Mesenchymal stem cell (in vitro differentiated cells and primary cell): ENCODE results near the gene ACSM2A.
"Not testable (repeated sequence)": the region's sequence is repeated elsewhere in the genome, so short reads cannot be mapped to it uniquely, and the experiment has no call there.

Experiments
- DNase-seq: peaks from one replicate; pipeline ENCODE4 v3.0.0-alpha.2; 2013
- H2AFZ ChIP-seq: one replicate; pipeline ENCODE4 v1.6.1; 2013; ENCODE audit warnings: low read depth, mild to moderate bottlenecking, control low read depth, inconsistent platforms, low read length, moderate library complexity
- H2AK5ac ChIP-seq: 2 replicates; pipeline ENCODE4 v1.6.1; 2013; ENCODE audit warnings: low read length, moderate library complexity, mild to moderate bottlenecking, inconsistent platforms; ENCODE audit not compliant: severe bottlenecking
- H2BK120ac ChIP-seq: one replicate; pipeline ENCODE4 v1.6.1; 2013; ENCODE audit warnings: low read depth, mild to moderate bottlenecking, inconsistent platforms, low read length, moderate library complexity
- H2BK12ac ChIP-seq, 2 experiments: one replicate each; pipeline ENCODE4 v1.6.1; 2013; ENCODE audit warnings: inconsistent platforms in 2 of 2, low read length in 2 of 2, mild to moderate bottlenecking in 2 of 2, moderate library complexity in 2 of 2, control low read depth in 1 of 2
- H2BK15ac ChIP-seq: one replicate; pipeline ENCODE4 v1.6.1; 2013; ENCODE audit warnings: mild to moderate bottlenecking, low read depth, inconsistent platforms; ENCODE audit not compliant: poor library complexity, severe bottlenecking
- H2BK5ac ChIP-seq: 2 replicates; pipeline ENCODE4 v1.6.1; 2013; ENCODE audit warnings: low read depth, mild to moderate bottlenecking, low read length, control low read depth, inconsistent platforms; ENCODE audit not compliant: poor library complexity, severe bottlenecking
- H3K14ac ChIP-seq, 2 experiments: one replicate each; pipeline ENCODE4 v1.6.1; 2013; ENCODE audit warnings: inconsistent platforms in 2 of 2, low read length in 2 of 2, control low read depth in 1 of 2, mild to moderate bottlenecking in 1 of 2, moderate library complexity in 1 of 2
- H3K18ac ChIP-seq, 2 experiments: one replicate each; pipeline ENCODE4 v1.6.1; 2013; ENCODE audit warnings: inconsistent platforms in 2 of 2, low read length in 2 of 2, control low read depth in 1 of 2, low read depth in 1 of 2, mild to moderate bottlenecking in 1 of 2
- H3K23ac ChIP-seq, 2 experiments: one replicate each; pipeline ENCODE4 v1.6.1; 2013; ENCODE audit warnings: inconsistent platforms in 2 of 2, low read length in 2 of 2, mild to moderate bottlenecking in 2 of 2, moderate library complexity in 2 of 2, control low read depth in 1 of 2
- H3K27ac ChIP-seq: 2 replicates; pipeline ENCODE4 v1.5.1; 2013; ENCODE audit warnings: mild to moderate bottlenecking, moderate library complexity, low read length, control low read depth, inconsistent platforms; ENCODE audit not compliant: poor library complexity, severe bottlenecking
- H3K27me3 ChIP-seq, 2 experiments: 2 replicates each; pipeline versions ENCODE4 v1.6.1 to v1.7.0; 2013; ENCODE audit warnings: low read length in 2 of 2, mild to moderate bottlenecking in 2 of 2, moderate library complexity in 2 of 2, control low read depth in 1 of 2, inconsistent platforms in 1 of 2; ENCODE audit not compliant: control insufficient read depth in 1 of 2, insufficient read depth in 1 of 2
- H3K36me3 ChIP-seq, 2 experiments: 2 replicates each; pipeline versions ENCODE4 v1.6.1 to v1.7.0; 2013; ENCODE audit warnings: low read length in 2 of 2, control low read depth in 1 of 2, inconsistent platforms in 1 of 2, low read depth in 1 of 2, mild to moderate bottlenecking in 1 of 2; ENCODE audit not compliant: insufficient read depth in 2 of 2, control insufficient read depth in 1 of 2
- H3K4ac ChIP-seq, 2 experiments: one replicate each; pipeline ENCODE4 v1.6.1; 2013; ENCODE audit warnings: inconsistent platforms in 2 of 2, low read length in 2 of 2, mild to moderate bottlenecking in 2 of 2, moderate library complexity in 2 of 2, control low read depth in 1 of 2, low read depth in 1 of 2
- H3K4me1 ChIP-seq: 2 replicates; pipeline ENCODE4 v1.6.1; 2013; ENCODE audit warnings: low read depth, low read length, control low read depth; ENCODE audit not compliant: control insufficient read depth, insufficient read depth
- H3K4me2 ChIP-seq: 2 replicates; pipeline ENCODE4 v1.6.1; 2013; ENCODE audit warnings: low read length, mild to moderate bottlenecking, inconsistent platforms; ENCODE audit not compliant: poor library complexity, severe bottlenecking
- H3K4me3 ChIP-seq, 2 experiments: 2 replicates each; pipeline versions ENCODE4 v1.5.1 to v1.7.0; 2013; ENCODE audit warnings: low read length in 2 of 2, mild to moderate bottlenecking in 2 of 2, control low read depth in 1 of 2, low read depth in 1 of 2; ENCODE audit not compliant: insufficient read depth in 1 of 2
- H3K79me1 ChIP-seq: replicated peaks from 2 replicates; pipeline ENCODE4 v1.6.1; 2013; ENCODE audit warnings: mild to moderate bottlenecking, control low read depth, low read length, inconsistent platforms; ENCODE audit not compliant: poor library complexity, severe bottlenecking
- H3K9ac ChIP-seq: 2 replicates; pipeline ENCODE4 v1.7.0; 2013; ENCODE audit warnings: mild to moderate bottlenecking, low read length, moderate library complexity
- H3K9me3 ChIP-seq: 2 replicates; pipeline ENCODE4 v1.7.0; 2013; ENCODE audit warnings: mild to moderate bottlenecking, low read length; ENCODE audit not compliant: control insufficient read depth
- H4K8ac ChIP-seq: one replicate; pipeline ENCODE4 v1.6.1; 2013; ENCODE audit warnings: inconsistent platforms, mild to moderate bottlenecking, low read length, moderate library complexity
- H4K91ac ChIP-seq: one replicate; pipeline ENCODE4 v1.6.1; 2013; ENCODE audit warnings: mild to moderate bottlenecking, low read length, inconsistent platforms
- WGBS: methylation state at CpG from one replicate; pipeline ENCODE4 v1.1.7; 2013; ENCODE audit warnings: mixed read lengths; 5-methylcytosine and 5-hydroxymethylcytosine counted together

The ACSM2A gene

DNA sequence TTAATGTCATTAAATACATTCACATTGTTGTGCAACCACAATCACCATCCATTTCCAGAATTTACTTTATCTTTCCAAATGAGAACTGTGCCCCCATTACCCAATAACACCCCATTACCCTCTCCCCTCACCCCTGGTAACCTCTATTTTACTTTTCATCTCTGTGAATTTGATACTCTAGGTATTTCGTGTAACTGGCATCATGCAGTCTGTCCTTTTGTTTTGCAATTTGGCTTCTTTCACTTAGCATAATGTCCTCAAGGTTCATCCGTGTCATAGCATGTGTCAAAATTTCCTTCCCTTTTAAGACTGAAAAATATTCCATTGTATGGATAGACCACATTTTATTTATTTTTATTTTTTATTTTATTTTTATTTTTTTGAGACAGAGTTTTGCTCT lies 29.6 kb upstream of the ACSM2A start:
- H2BK5ac ChIP-seq, H3K9me3 ChIP-seq, DNase-seq, H3K4me1 ChIP-seq, H4K91ac ChIP-seq, H3K23ac ChIP-seq, H3K4me3 ChIP-seq, H3K9ac ChIP-seq, H3K79me1 ChIP-seq, H2BK120ac ChIP-seq, H3K18ac ChIP-seq, H4K8ac ChIP-seq, H2BK15ac ChIP-seq, H3K14ac ChIP-seq, H3K27ac ChIP-seq, H2AK5ac ChIP-seq, H3K4me2 ChIP-seq, H2AFZ ChIP-seq, H3K36me3 ChIP-seq, H3K27me3 ChIP-seq, H3K4ac ChIP-seq, H2BK12ac ChIP-seq: not testable (repeated sequence)
- no CpG with 5 or more reads among the region's 2 CpGs for WGBS

DNA sequence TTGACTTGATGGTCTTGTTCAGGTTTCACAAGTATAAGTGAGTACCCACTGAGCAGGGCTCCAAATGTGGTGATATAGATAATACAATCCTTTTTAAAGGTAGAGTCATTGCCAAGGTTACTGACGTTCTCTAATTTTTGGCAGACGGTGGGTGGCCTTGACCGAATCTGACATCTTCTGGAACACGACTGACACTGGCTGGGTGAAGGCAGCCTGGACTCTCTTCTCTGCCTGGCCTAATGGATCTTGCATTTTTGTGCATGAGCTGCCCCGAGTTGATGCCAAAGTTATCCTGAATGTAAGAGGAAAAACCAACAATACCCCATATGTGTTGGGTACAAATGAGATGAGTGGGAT lies 27.6 kb upstream of the ACSM2A start:
- not testable (repeated sequence) for H2AFZ ChIP-seq, H3K4me1 ChIP-seq, H3K4me3 ChIP-seq, H2BK12ac ChIP-seq, H3K18ac ChIP-seq, DNase-seq, H3K79me1 ChIP-seq, H3K14ac ChIP-seq, H3K27ac ChIP-seq, H2BK15ac ChIP-seq, H4K91ac ChIP-seq, H2AK5ac ChIP-seq, H2BK5ac ChIP-seq, H3K4me2 ChIP-seq, H2BK120ac ChIP-seq, H4K8ac ChIP-seq, H3K36me3 ChIP-seq, H3K27me3 ChIP-seq, H3K23ac ChIP-seq, H3K9me3 ChIP-seq, H3K9ac ChIP-seq, H3K4ac ChIP-seq
- WGBS, result 81% methylated on average over 4 of the region's 5 CpGs

DNA sequence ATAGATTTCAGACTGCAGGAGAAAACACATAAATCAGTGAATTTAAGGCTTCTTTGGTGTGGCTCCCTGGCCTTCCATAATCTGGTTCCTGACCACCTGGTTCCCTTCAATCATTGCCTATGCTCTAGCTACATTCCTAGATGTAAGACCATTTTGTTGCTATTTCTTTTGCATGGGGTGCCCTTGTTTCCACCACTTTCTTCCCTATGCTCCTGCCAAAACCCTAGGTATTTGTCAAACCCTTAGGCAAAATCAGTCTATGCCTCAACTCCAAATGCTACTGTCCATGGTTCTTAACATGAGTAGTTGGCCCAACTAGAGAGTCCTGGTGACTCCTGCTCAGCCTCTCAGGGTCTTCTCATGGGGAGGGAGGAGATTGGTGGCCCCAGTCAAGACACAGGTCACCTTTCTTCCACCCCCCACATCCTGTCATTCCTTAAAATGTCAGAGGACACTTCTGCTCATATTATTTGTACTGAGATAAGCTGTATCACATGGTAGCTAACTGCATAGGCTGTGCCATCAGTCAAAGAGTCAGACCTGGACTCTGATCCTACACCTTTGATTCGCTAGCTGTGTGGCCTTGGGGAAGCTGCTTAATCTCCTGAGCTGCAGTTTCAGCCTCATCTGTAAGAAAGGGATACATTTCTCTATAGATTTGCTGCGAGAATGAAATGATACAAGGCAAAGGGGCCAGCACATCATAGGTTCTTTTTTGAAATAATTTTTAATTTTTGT lies 27.0 kb upstream of the ACSM2A start:
- Histone ChIP-seq H3K27me3 (no peaks in the 10 kb centered on the region), H2AK5ac (no peak overlapping the region), H2BK15ac (no peak overlapping the region), H3K4me1 (no peaks in the 10 kb centered on the region), H2AFZ (no peak overlapping the region), H3K18ac (no peak overlapping the region), H2BK5ac (no peak overlapping the region), H3K4me2 (no peak overlapping the region), H3K36me3 (no peaks in the 10 kb centered on the region), H3K4ac (no peak overlapping the region), H3K79me1 (no peaks in the 10 kb centered on the region), H3K9ac (no peak overlapping the region), H3K27ac (no peak overlapping the region), H2BK120ac (no peak overlapping the region), H3K9me3 (no peaks in the 10 kb centered on the region), H4K8ac (no peak overlapping the region), H4K91ac (no peak overlapping the region), H3K14ac (no peak overlapping the region), H3K23ac (no peak overlapping the region), H3K4me3 (no peak overlapping the region), H2BK12ac (no peak overlapping the region)
- 36% methylated on average over 2 of the region's 2 CpGs for WGBS
- no peak for DNase-seq

DNA sequence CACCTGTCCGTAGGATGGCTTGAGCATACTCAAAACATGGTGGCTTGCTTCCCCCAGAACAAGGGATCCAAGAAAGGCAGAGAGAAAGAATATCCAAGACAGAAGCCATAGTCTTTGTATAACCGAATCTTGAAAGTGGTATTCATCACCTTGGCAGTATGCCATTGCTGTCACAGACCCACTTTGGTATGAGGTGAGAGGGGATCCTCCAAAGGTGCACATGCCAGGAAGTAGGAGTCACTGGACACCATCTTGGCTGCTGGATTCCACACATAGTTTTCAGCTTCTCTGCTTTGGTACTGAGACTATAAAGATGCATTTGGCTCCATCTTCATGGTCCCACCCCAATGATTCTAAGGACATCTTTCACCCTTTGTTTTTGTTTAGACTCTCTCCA lies 23.9 kb upstream of the ACSM2A start:
- H3K18ac ChIP-seq, DNase-seq, H3K4ac ChIP-seq, H3K4me1 ChIP-seq, H2AK5ac ChIP-seq, H3K9ac ChIP-seq, H2AFZ ChIP-seq, H3K23ac ChIP-seq, H3K4me2 ChIP-seq, H2BK12ac ChIP-seq, H3K9me3 ChIP-seq, H2BK15ac ChIP-seq, H3K27me3 ChIP-seq, H4K91ac ChIP-seq, H3K4me3 ChIP-seq, H3K79me1 ChIP-seq, H3K14ac ChIP-seq, H4K8ac ChIP-seq, H2BK120ac ChIP-seq, H3K27ac ChIP-seq, H3K36me3 ChIP-seq, H2BK5ac ChIP-seq: not testable (repeated sequence)
- WGBS, result 58% methylated on average over 2 of the region's 2 CpGs
